Measurements from ENCODE around the gene ECM2. TPM values are rescaled to one million over a fixed set of nuclear protein-coding genes. Genes with fewer than 3 reads are reported as not detected.

ECM2 gene
- total RNA-seq, 1 experiment from 2014 or later, result not detected

- no peak overlapping the region for H4K5ac ChIP-seq (ENCODE audit: insufficient read length, low read depth, low read length)
- no peak overlapping the region for H3K27ac ChIP-seq (ENCODE audit: insufficient read length, low read depth, low read length)
- H3K18ac ChIP-seq (ENCODE audit: insufficient read length, low read depth, low read length), result no peak overlapping the region
- no peaks in the 10 kb centered on the region for H3K9me3 ChIP-seq (ENCODE audit: control insufficient read depth, low read depth, low read length)
- H2BK5ac ChIP-seq (ENCODE audit: insufficient read length, low read length), result no peak overlapping the region
- no peak overlapping the region for H2BK12ac ChIP-seq (ENCODE audit: insufficient read length, low read depth, low read length)
- Mint-ChIP-seq H3K36me3 (ENCODE audit: insufficient read depth in 1 of 3, low read depth in 3 of 3) (no peaks in the 10 kb centered on the region; a peak in 1 of 7 replicates), H3K27ac (no peak overlapping the region), H3K27me3 (ENCODE audit: low read depth) (no peaks in the 10 kb centered on the region), H3K4me3 (no peak overlapping the region), H3K9me3 (no peaks in the 10 kb centered on the region), H3K4me1 (peaks cover 15 to 19% of the 10 kb centered on the region in 2 experiments)
- H3K14ac ChIP-seq (ENCODE audit: insufficient read depth, low read length), result no peak overlapping the region
- H2BK20ac ChIP-seq (ENCODE audit: low read depth, low read length, poor library complexity, severe bottlenecking), result no peak overlapping the region
- no peak overlapping the region for H3T11ph ChIP-seq (ENCODE audit: low read length)
- H3K4me1 ChIP-seq (ENCODE audit: insufficient read depth, low read length), result peaks cover 4% of the 10 kb centered on the region; the same call in 1 of the 2 replicates
- no peak overlapping the region for H2BK120ac ChIP-seq (ENCODE audit: low read depth, low read length, poor library complexity, severe bottlenecking)
- no peak overlapping the region for H3K4ac ChIP-seq (ENCODE audit: low read depth, low read length)
- no peaks in the 10 kb centered on the region for H4K20me1 ChIP-seq (ENCODE audit: control insufficient read depth, insufficient read depth, insufficient read length)
- H3K79me1 ChIP-seq (ENCODE audit: insufficient read depth, low read depth, low read length, poor library complexity, severe bottlenecking), result no peaks in the 10 kb centered on the region
- no peak overlapping the region for H3K9ac ChIP-seq (ENCODE audit: extremely low read depth, insufficient read length, low read length)
- no peaks in the 10 kb centered on the region for H3K27me3 ChIP-seq (ENCODE audit: insufficient read depth, low read length)
- H4K8ac ChIP-seq (replicated peaks; ENCODE audit: insufficient read length, low read depth, low read length), result no peak overlapping the region
- H3K79me2 ChIP-seq (ENCODE audit: insufficient read depth, low read length), result no peaks in the 10 kb centered on the region
- no peak for TF ChIP-seq CTCF (conservative IDR thresholded peaks at IDR 0.05)
- WGBS (ENCODE audit: extremely low coverage, insufficient read length, low lambda C conversion rate), result no CpG with 5 or more reads among the region's 4 CpGs
- H4K91ac ChIP-seq (ENCODE audit: insufficient read length, low read depth, low read length), result no peak overlapping the region
- H3K4me2 ChIP-seq (ENCODE audit: insufficient read depth, insufficient read length, low read length), result no peak overlapping the region
- H3K23me2 ChIP-seq (ENCODE audit: insufficient read length, low read depth, low read length, poor library complexity, severe bottlenecking), result no peaks in the 10 kb centered on the region
- no peak overlapping the region for H2AK5ac ChIP-seq (ENCODE audit: insufficient read length, low read length)
- H3K23ac ChIP-seq (ENCODE audit: insufficient read length, low read depth, low read length), result no peak overlapping the region
- H3K56ac ChIP-seq (ENCODE audit: insufficient read length, low read depth, low read length), result no peak overlapping the region
- H2AFZ ChIP-seq (ENCODE audit: low read length), result no peak overlapping the region
- DNase-seq, result no peak
- H2BK15ac ChIP-seq (ENCODE audit: low read depth, low read length), result no peak overlapping the region
Measured at GRCh38 chr9:92518199-92518598, 17.6 kb downstream of the ECM2 start.
